HG03108 (cell line): ENCODE data around the gene FBXO4.
"Not testable (repeated sequence)": the region's sequence is repeated elsewhere in the genome, so short reads cannot be mapped to it uniquely, and the experiment has no call there.

Experiments
- ATAC-seq: cut with Tn5 transposase; IDR thresholded peaks from one replicate; pipeline ENCODE4 v1.9.1; 2021; ENCODE audit warnings: moderate library complexity; ENCODE audit not compliant: unreplicated experiment

The FBXO4 gene

DNA sequence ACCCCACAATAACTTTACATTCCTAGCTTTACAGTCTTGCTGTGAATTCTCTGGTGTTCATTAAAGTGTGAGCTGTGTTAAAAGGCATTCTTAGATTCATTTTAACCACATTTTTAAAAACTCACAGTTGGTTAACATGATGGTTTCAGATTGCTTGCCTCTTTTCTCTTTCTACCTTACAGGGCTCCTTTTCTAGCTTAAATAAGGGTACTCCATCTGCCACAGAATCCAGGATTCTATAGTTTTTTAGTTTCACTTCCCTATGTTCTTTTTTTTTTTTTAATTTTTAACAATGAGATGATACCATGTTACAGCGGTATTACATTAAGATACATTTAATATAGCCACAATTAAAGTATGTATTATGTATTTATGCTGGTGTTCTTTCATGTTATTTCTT lies 3.9 kb upstream of the FBXO4 start:
- ATAC-seq, result no peak

DNA sequence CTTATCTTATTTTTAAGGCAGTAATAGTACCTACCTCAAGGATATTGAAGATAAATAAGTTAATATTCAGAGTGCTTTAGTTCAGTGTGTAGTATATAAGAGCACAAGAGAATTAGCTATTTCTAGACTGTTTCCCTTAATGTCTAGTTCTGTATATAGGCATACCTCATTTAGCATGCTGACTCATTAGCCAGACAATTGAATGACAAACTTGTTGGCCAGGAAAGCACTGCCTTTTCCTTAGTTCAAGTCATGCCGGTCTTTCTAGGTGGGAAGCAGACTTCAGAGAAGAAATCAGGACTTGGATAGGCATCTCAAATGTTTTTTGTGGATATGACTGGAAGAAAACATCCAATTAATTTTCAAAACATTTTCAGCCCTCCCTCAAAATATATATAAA lies 3.2 kb upstream of the FBXO4 start:
- no peak for ATAC-seq

DNA sequence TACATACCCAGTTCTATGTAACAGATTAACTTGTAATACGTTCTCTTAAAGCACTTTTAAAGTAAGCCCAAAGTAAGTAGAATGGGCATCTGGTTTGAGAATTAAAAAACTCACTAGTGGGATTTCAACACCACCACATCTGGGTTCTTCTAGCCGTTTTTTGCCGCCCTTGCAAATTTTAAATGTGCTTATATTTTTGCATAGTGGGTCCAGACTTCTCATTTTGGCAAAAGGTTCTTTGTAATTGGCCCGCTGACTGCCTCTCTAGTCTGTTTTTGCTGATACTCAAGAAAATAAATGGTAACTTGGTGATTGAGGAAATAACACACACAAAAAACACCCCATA lies 582 bp upstream of the FBXO4 start:
- no peak for ATAC-seq

DNA sequence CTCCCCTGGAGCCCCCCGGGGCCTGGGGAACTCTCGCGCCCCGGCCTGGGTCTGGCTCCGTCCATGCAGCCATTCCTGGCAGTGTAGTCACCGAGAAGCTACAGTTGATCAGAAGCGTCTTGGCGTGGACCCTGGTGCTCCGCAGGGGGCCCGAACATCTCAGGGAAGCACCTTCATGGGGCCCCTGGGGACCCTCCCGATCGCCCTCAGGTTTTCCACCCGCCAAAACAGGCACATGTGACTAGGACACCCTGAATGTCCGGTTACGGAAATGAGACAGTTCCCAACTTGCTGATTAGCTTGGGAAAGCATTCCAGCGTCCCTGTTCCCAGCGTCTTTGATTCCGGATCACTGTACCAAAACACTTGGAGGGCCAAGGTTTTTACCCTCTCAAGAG lies 472 bp downstream of the FBXO4 start:
- peak; percentile 24 for ATAC-seq

DNA sequence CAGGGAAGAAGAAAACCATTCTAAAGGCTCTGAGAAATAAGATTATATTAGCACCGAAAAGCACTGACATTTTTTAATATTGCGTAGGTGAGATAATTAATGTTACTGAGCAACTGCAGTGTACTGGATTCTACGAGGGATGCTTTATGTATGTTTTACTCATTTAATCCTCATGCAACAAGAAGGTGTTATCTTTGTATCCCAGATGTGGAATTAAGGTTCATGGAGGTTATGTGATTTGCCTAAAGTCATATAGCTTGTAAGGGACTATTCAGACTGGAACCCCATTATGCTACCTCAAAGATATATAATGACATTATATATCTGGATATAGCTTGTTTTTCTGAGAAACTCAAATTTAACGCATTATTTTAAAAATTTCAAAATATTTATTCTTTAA lies 2.5 kb downstream of the FBXO4 start:
- no peak for ATAC-seq

DNA sequence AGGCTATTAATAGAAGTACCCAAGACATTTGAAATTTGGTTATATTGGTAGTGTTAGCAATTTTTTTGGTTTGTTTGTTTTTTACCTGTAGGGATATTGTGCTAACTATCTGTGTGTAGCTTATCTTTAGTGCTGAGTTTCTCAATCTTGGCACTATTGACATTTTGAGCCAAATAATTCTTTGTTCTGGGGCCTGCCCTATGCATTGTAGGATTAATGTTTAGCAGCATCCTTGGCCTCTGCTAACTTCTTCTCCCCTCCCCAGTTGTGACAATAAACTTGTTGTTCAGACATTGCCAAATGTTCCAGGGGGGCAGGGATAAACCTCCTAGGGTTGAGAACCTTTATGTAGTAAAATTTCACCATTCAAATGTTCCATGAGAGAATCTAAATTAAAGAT lies 4.0 kb downstream of the FBXO4 start:
- no peak for ATAC-seq

DNA sequence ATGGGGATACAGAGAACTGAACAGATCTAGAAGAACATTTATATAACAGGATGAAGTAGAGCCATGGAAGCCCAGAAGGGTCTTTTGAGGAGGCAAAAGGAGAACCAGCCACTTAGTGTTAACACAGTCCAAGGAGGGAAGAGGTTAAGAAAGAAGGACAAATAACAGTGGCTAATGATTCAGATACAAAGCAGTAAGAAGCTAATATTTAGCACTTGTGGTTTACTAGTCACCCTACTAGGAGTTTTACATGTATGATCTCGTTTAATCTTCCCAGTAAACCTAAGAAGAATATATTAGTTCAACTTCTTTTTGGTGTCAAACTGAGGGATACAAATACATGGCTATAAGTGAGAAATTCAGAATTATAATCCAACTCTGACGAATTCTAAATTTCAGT lies 7.7 kb downstream of the FBXO4 start:
- no peak for ATAC-seq

DNA sequence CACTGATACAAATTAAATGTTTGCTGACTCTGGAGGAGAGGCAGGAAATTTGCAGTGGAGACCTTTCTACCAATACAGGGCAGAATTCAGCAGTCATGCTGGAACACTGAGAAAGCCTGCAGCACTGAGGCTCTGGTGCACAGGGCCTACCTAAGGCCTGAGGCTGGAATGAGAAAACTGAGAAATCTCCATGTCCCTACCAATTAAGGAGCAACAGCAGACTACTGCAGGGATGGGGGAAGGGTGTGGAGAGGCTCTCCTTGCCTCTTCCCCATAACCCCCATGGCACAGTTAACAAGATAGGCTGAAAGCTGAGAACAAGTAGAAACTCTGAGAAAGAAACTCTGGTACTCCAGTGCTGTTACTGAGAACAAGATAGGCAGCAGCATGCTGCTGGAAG lies 10.5 kb downstream of the FBXO4 start:
- ATAC-seq, result no peak

DNA sequence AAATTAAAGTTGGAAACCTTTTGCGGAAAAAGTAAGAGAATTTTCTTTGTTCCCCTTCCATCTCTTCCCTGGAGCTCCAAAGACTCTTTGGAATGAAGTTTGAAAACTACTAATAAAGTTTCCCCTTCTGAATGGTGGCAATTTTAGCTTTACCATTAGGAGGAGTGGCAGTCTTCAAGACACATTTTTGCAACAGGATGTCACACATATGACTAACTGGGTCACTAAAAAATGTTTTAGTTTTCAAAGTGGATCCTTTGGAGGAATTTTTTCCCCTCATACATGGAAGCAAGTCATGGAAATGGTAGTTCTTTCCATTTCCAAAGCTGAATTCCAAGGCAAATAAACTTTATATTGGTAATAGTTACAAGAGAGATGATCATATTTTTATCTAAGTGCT lies 15.6 kb downstream of the FBXO4 start:
- ATAC-seq, result no peak

DNA sequence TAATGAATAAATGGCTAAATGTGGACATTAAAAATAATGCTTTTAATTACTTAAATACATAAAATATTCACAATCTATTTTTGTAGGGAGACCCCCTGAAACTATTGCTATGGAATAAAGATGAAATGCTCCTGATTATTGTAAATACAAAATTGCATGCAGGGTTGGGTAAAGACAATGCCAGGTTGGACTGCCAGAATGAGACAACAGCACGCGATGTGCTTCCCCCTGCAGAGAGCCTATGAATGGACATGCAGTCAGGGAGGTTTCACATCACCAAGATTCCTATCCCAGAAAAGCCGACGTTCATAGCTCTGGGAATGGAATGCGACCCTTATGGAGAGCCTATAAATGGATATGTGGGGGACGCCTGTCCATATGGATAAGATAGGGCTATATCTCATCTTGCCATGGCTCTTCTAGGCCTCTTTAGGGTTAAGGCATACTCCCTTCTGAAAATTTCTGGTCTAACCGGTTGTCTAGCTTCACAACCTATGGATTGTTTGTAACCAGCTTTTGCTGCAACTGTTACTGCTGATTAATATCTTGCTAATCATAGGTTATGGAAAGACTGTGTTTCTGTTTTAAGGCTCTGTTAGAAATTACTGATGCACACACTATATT lies 20.4 kb downstream of the FBXO4 start:
- ATAC-seq, result not testable (repeated sequence)

DNA sequence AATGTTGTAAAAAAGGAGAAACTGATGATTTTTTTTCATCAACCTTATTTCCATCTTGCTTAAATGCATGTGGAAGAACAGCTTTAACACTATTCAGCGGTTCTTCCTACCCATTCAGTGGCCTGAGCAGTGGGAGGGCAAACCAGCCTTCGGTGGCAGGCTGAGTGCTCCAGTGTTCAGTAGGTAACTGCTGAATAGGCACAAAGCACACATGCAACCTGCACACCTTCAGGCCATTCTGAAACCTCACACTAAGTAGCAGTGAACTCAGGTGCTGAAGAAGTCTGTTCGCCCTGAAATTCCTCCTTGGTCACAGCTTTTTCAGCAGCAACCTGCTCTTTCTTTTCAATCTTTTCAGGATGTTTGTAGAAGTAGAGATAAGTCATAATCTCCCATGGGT lies 26.1 kb downstream of the FBXO4 start:
- ATAC-seq, result no peak

DNA sequence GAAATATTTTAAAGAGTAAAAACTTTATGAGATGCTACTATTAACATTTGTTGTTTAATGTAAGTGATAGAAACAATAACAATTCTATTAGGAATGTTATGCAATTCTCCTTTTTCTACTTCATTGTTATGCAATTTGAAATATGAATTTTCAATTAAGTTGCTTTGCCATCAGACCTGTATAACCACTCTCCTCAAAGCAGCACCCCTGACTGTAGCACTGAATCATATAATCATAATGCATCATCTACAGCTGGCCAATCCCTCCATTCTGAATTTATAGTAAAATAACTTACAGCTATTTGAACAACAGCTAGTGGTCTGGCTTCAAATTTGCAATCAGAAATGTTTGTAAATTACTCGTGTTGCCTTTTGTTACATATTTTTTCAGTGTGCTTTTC lies 29.2 kb downstream of the FBXO4 start:
- ATAC-seq, result no peak

DNA sequence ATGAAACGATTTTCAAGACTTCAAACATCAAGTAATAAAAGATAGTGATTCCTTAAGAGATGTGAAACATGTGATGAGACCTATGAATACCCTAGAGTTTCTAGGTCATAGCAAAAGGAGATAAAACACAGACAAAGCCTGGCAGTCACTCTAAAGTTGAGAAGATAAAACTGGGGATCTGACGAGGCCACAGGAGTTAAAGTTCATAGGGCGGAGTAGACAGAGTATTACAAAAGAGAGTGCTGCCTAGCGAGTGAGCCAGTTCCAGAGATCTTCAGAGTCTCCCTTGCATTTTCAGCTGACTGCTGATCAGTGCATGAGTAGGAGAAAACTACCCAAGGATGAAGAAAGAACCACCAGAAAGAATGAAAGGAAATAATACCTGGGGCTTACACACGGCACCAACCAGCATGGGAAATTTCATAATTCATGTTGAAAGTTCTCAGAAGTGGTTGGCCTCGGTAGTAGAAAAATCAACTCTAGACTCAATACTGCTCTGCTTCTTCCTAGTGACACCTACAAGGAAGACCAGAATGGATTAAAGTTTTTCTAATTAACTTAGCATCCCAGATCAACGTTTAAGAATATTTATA lies 30.4 kb downstream of the FBXO4 start:
- no peak for ATAC-seq

DNA sequence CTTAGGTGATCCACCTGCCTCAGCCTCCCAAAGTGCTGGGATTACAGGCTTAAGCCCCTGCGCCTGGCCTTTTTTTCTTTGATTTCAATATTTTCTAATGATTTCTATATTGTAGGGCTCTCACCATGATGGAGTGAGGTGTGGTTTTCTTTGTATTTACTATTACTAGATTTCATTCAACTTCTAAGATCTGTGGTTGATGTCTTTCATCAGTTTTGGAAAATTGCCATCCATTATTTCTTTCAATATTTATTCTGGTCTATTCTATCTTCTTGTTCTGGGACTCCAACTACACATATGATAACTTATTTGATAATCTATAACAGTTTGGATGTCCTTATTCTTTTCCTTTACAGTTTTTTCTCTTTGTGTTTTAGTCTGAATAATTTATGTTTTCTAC lies 31.9 kb downstream of the FBXO4 start:
- no peak for ATAC-seq

DNA sequence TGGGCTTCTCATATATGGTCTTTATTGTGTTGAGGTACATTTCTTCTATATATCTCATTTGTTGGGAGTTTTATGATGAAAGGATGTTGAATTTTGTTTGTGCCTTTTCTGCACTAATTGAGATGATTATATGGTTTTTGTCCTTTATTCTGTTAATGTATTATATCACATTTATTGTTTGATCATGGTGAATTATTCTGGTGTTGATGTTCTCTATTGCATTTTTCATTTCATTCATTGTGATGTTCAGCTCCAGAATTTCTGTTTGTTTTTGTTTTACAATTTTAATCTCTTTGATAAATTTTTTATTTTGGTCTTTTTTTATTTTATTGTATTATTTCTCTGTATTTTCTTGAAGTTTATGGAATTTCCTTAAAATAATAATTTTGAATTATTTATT lies 35.4 kb downstream of the FBXO4 start:
- ATAC-seq, result no peak

DNA sequence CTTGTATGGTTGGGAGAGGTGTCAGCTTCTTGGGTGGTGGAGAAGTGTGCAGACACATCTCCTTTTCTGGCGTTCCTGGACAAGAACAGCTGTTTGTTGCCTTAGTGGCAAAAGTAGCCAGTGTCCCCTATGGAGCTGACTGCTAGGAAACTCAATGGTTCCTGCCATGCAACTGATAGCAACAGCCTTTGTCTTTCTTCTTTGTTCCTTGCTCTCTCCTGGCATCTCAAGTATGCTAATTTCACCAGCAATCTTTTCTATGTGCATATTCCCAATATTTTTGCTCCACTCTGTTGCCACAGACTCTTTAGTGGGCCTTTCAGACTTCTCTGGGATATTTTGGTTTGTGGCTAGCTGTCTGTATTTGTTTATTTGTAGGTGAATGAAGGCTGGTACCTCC lies 36.7 kb downstream of the FBXO4 start:
- ATAC-seq, result no peak

DNA sequence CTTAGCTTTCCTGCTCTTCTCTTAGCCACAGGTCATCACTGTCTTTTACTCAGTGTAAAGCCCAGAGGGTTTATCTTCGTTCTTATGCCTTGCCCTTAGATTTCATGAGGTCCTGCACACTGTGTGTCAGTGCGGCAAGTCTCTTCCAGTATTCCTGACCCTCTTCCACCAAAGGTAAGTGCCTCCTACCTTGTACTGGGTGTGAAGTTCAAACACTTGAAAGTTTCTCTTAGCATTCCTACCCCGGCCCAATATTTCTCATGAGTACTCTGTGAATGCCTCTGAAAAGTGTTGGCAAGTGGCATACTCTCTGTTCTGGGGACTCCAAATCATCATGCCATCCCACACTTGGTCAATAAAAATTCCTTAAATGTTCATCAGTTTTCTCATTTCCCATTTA lies 37.4 kb downstream of the FBXO4 start:
- no peak for ATAC-seq

DNA sequence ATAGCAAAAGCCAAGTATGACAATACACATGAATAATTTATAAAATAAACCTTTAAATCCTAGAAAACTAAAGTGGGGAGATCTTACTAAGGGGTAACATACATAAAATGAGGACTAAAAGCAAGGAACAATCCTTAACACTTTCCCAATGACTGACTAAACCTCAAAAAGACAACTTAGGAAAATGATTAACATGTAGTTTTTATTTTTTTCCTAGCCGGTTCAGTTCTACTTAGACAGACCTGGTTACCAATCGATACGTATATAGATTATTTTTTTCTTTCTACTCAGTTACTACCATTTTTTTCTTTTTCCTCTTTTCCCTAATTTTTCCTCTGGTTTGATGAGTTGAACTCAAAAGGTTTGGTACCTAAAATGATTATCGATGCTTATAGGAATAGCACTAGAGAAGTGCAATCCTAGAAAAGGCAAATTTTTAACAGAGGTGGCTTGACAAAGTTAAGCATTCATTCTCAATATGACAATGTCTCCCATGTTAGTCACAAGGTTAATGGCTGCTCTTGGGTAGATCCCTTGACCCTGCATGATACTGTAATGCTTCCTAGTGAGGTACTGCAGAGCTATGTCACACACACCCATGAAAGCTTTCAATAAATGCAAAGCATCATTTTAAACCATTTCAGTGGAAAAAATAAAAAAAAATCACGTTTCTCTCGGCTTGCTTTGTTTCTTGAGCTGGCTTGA lies 41.5 kb downstream of the FBXO4 start:
- ATAC-seq, result no peak

DNA sequence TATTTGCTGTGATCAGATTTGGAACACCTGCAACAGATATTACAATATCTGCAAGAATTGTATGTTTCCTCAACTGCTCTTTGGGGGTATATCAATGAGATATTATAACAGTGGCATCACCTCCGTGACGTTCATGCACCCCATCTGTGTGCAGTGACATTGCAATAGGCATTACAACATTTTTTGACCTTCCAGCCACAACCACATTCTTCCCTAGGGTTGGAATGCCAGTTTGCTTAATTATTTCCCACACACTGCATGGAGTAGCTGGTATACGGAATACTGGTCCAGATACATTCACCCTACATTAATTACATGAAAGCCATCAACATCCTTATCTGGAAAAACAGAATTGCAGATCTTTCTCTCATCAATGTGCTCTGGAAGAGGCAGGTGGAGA lies 42.3 kb downstream of the FBXO4 start:
- ATAC-seq, result no peak

DNA sequence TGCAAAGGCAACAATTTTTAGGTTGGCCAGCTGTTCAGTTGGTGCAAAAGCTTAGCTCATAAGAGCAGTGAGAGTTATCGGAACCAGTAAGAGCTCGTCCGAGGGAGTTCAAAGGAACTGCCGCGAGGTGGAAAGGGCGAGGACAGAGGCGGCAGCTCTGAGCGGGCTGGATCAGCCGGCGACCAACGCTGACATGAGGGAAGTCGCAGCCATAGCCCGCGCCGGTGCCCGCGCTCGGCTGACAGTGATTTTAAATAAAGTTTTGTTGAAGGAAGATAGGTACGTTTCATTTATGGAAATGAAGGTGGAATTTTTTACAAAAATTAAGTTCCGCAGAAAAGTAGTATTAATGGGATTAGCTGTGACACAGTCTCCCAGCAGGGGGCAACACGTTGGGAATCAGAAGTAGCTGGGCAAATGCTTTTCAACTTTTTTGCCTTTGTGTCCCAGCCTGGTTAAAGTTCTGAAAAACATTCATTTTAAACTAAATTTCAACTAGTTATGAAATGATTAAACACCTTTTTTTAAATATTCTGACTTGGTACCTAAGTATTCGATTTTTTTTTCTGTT lies 43.2 kb downstream of the FBXO4 start:
- ATAC-seq, result no peak

DNA sequence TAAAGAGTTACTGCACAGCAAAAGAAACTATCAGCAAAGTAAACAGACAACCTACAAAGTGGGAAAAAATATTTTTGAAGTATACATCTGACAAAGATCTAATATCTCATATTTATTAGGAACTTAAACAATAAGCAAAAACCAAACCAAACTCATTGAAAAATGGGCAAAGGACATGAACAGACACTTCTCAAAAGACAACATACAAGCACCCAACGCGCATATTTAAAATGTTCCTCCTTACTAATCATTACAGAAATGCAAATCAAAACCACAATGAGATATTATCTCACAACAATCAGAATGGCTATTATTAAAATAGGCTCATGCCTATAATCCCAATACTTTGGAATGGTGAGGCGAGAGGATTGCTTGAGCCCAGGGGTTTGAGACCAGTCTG lies 48.0 kb downstream of the FBXO4 start:
- ATAC-seq, result no peak

DNA sequence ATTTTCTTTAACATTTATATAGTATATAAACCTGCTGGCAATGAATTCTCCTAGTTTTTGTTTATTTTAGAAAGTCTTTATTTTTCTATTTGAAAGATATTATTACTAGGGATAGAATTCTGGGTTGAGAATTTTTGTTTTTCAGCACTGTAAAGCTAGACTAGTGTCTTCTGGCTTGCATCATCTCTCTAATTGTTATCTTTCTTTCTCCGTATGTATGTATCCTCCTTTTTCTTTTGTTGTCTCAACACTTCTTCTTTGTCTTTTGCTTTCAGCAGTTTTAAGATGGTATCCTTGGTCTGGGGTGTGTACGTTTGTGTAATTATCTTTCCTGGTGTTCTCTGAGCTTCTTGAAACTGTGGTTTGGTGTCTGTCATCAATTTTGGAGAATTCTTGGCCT lies 48.8 kb downstream of the FBXO4 start:
- ATAC-seq, result no peak
